Brain microvascular endothelial cell (primary cell): ENCODE measurements around the gene ZNF654.

Experiments used
- DNase-seq: peaks from one replicate; pipeline ENCODE4 v3.0.0-alpha.2; 2020
- H3K27ac ChIP-seq: fragments of 250-450 bp; sonication (Bioruptor Pico); 2 replicates; pipeline ENCODE4 v1.5.1; 2020; ENCODE audit warnings: mild to moderate bottlenecking, moderate library complexity
- H3K27me3 ChIP-seq: fragments of 250-450 bp; sonication (Bioruptor Pico); replicated peaks from 2 replicates; pipeline ENCODE4 v1.5.1; 2020; ENCODE audit warnings: mild to moderate bottlenecking
- H3K36me3 ChIP-seq: fragments of 250-450 bp; sonication (Bioruptor Pico); replicated peaks from 2 replicates; pipeline ENCODE4 v1.5.1; 2020; ENCODE audit warnings: mild to moderate bottlenecking
- H3K4me3 ChIP-seq: 2 replicates; pipeline ENCODE4 v1.5.1; 2011; ENCODE audit warnings: low read depth, mild to moderate bottlenecking, control low read depth, low read length, moderate library complexity
- CTCF ChIP-seq: IDR thresholded peaks from 2 replicates; pipeline ENCODE4 v1.5.1; 2011; ENCODE audit warnings: low read depth, mild to moderate bottlenecking, moderate library complexity, low read length, control low read depth, inconsistent platforms; ENCODE audit errors: missing control alignments
- in situ Hi-C: cut with HindIII; loops from 2 replicates; pipeline ENCODE4 v1.10.0; 2017; ENCODE audit warnings: low sequenced_read_pairs, low pct_ligation_motif_present

The ZNF654 gene

GRCh38 chr3:88147261-88147660, 88.2 kb downstream of the ZNF654 start:
- no peak overlapping the region for H3K4me3 ChIP-seq
- no peak for TF ChIP-seq CTCF
- in situ Hi-C loops, result no loop called here
- no peaks in the 10 kb centered on the region for H3K27me3 ChIP-seq
- H3K36me3 ChIP-seq, result no peaks in the 10 kb centered on the region
- DNase-seq, result no peak
- H3K27ac ChIP-seq, result no peak overlapping the region

GRCh38 chr3:88148651-88149050, 89.6 kb downstream of the ZNF654 start:
- Histone ChIP-seq H3K27me3 (no peaks in the 10 kb centered on the region), H3K4me3 (peak overlapping the region; percentile 96), H3K27ac (no peak overlapping the region), H3K36me3 (peaks cover 2% of the 10 kb centered on the region)
- in situ Hi-C loops, result no loop called here
- DNase-seq, result no peak
- TF ChIP-seq CTCF, result no peak

GRCh38 chr3:88149101-88149508, 90.0 kb downstream of the ZNF654 start:
- Histone ChIP-seq H3K27me3 (no peaks in the 10 kb centered on the region), H3K36me3 (peaks cover 2% of the 10 kb centered on the region), H3K27ac (peak overlapping the region; percentile 80), H3K4me3 (peak overlapping the region; percentile 96)
- in situ Hi-C loops, result no loop called here
- no peak for TF ChIP-seq CTCF
- no peak for DNase-seq

- Histone ChIP-seq H3K27me3 (no peaks in the 10 kb centered on the region), H3K36me3 (peaks cover 5% of the 10 kb centered on the region), H3K4me3 (peak within 1 kb of the TSS; percentile 96), H3K27ac (peak within 1 kb of the TSS; percentile 80)
- no peak for TF ChIP-seq CTCF
- peak; percentile 85 for DNase-seq
- in situ Hi-C loops, result no loop called here
These were observed 90.7 kb downstream of the ZNF654 start, which contains the start of gene C3orf38 for GRCh38 chr3:88149509-88150362. Gene C3orf38, plus strand, starts transcription at chr3:88149959. Its CDS starts 94 bp downstream, at chr3:88150053.

GRCh38 chr3:88150371-88150770, 91.3 kb downstream of the ZNF654 start:
- no peak for DNase-seq
- peak overlapping the region; percentile 80 for H3K27ac ChIP-seq
- H3K27me3 ChIP-seq, result no peaks in the 10 kb centered on the region
- H3K36me3 ChIP-seq, result peaks cover 7% of the 10 kb centered on the region
- peak overlapping the region; percentile 96 for H3K4me3 ChIP-seq
- TF ChIP-seq CTCF, result no peak
- in situ Hi-C loops, result no loop called here

GRCh38 chr3:88150806-88151205, 91.8 kb downstream of the ZNF654 start:
- in situ Hi-C loops, result no loop called here
- Histone ChIP-seq H3K36me3 (peaks cover 10% of the 10 kb centered on the region), H3K27me3 (no peaks in the 10 kb centered on the region), H3K4me3 (peak overlapping the region; percentile 96), H3K27ac (peak overlapping the region; percentile 80)
- TF ChIP-seq CTCF, result no peak
- DNase-seq, result no peak
